Astrocyte (in vitro differentiated cells and primary cell): ENCODE results near the gene SMOC1. TPM values are rescaled to one million over a fixed set of nuclear protein-coding genes. Genes with fewer than 3 reads are reported as not detected.
A peak's percentile ranks its signal among the peaks of the same experiment; 100 is the strongest.

Experiments
- DNase-seq: peaks from one replicate; pipeline ENCODE4 v3.0.0-alpha.2; 2010; ENCODE audit warnings: low read depth
- FAIRE-seq: peaks from 2 replicates; lab custom pipeline; 2011; peaks lifted over from hg19 to GRCh38; lab: Jason Lieb, UNC
- H2AFZ ChIP-seq: 2 replicates; pipeline ENCODE4 v1.6.0; 2012; ENCODE audit warnings: low read depth, low read length, inconsistent platforms
- H3K27ac ChIP-seq: 2 replicates; pipeline ENCODE4 v1.5.1; 2011; ENCODE audit warnings: low read depth, low read length, inconsistent platforms
- H3K27me3 ChIP-seq: 2 replicates; pipeline ENCODE4 v1.6.0; 2011; ENCODE audit warnings: low read length, inconsistent platforms; ENCODE audit not compliant: insufficient read depth
- H3K36me3 ChIP-seq: 2 replicates; pipeline ENCODE4 v1.5.1; 2011; ENCODE audit warnings: low read length, inconsistent platforms; ENCODE audit not compliant: insufficient read depth
- H3K4me1 ChIP-seq: 2 replicates; pipeline ENCODE4 v1.5.1; 2011; ENCODE audit warnings: low read length, inconsistent platforms; ENCODE audit not compliant: insufficient read depth
- H3K4me2 ChIP-seq: 2 replicates; pipeline ENCODE4 v1.6.0; 2012; ENCODE audit warnings: low read length, inconsistent platforms
- H3K4me3 ChIP-seq: 2 replicates; pipeline ENCODE4 v1.5.1; 2011; ENCODE audit warnings: low read depth, mild to moderate bottlenecking, low read length, inconsistent platforms; ENCODE audit not compliant: insufficient read depth
- H3K79me2 ChIP-seq: 2 replicates; pipeline ENCODE4 v1.6.0; 2012; ENCODE audit warnings: mild to moderate bottlenecking, low read length, inconsistent platforms; ENCODE audit not compliant: insufficient read depth
- H3K9ac ChIP-seq: 2 replicates; pipeline ENCODE4 v1.6.0; 2012; ENCODE audit warnings: mild to moderate bottlenecking, low read length, inconsistent platforms
- H3K9me3 ChIP-seq: 2 replicates; pipeline ENCODE4 v1.5.1; 2012; ENCODE audit warnings: low read depth, mild to moderate bottlenecking, low read length, inconsistent platforms; ENCODE audit not compliant: insufficient read depth
- H4K20me1 ChIP-seq: 2 replicates; pipeline ENCODE4 v1.6.0; 2012; ENCODE audit warnings: low read length, inconsistent platforms; ENCODE audit not compliant: insufficient read depth
- H3K27ac Mint-ChIP-seq: one replicate; pipeline ENCODE4 v1.8.0; 2021; ENCODE audit warnings: mild to moderate bottlenecking, mixed read lengths; ENCODE audit not compliant: unreplicated experiment
- H3K27me3 Mint-ChIP-seq: one replicate; pipeline ENCODE4 v1.8.0; 2021; ENCODE audit warnings: low read depth, mixed read lengths; ENCODE audit not compliant: unreplicated experiment
- H3K36me3 Mint-ChIP-seq: one replicate; pipeline ENCODE4 v1.8.0; 2021; ENCODE audit warnings: low read depth, mixed read lengths; ENCODE audit not compliant: unreplicated experiment
- H3K4me1 Mint-ChIP-seq: one replicate; pipeline ENCODE4 v1.8.0; 2021; ENCODE audit warnings: low read depth, mixed read lengths; ENCODE audit not compliant: unreplicated experiment
- H3K4me3 Mint-ChIP-seq: one replicate; pipeline ENCODE4 v1.8.0; 2021; ENCODE audit warnings: mild to moderate bottlenecking, moderate library complexity, mixed read lengths; ENCODE audit not compliant: unreplicated experiment
- H3K9me3 Mint-ChIP-seq: one replicate; pipeline ENCODE4 v1.8.0; 2021; ENCODE audit warnings: mild to moderate bottlenecking, mixed read lengths; ENCODE audit not compliant: unreplicated experiment
- EZH2 ChIP-seq: IDR thresholded peaks from 2 replicates; pipeline ENCODE4 v1.6.1; 2012; ENCODE audit warnings: mild to moderate bottlenecking, low read length, inconsistent platforms; ENCODE audit not compliant: insufficient read depth
- total RNA-seq: library from RNA; stranded (reverse); gene quantifications from 2 replicates; pipeline ENCODE4 v1.2.1, GENCODE V29; 2021
- TF ChIP-seq, protein P1 (sequence below): IDR thresholded peaks from 2 replicates; pipeline ENCODE4 v1.5.1; 2011; ENCODE audit warnings: low read depth, mild to moderate bottlenecking, inconsistent platforms, low read length, moderate library complexity; ENCODE audit not compliant: insufficient read depth

Gene SMOC1
- total RNA-seq, 1 donor from 2014 or later: 0.16 TPM

- no peak overlapping the region for H3K27ac ChIP-seq
- Mint-ChIP-seq H3K9me3 (no peaks in the 10 kb centered on the region), H3K4me1 (peaks cover 9% of the 10 kb centered on the region), H3K4me3 (no peak overlapping the region), H3K27me3 (peaks cover 44% of the 10 kb centered on the region), H3K27ac (no peak overlapping the region), H3K36me3 (no peaks in the 10 kb centered on the region)
- no peak for FAIRE-seq
- no peak overlapping the region for H3K4me2 ChIP-seq
- no peak overlapping the region for H3K9ac ChIP-seq
- no peaks in the 10 kb centered on the region for H4K20me1 ChIP-seq
- no peaks in the 10 kb centered on the region for H3K36me3 ChIP-seq
- TF ChIP-seq, protein P1, sequence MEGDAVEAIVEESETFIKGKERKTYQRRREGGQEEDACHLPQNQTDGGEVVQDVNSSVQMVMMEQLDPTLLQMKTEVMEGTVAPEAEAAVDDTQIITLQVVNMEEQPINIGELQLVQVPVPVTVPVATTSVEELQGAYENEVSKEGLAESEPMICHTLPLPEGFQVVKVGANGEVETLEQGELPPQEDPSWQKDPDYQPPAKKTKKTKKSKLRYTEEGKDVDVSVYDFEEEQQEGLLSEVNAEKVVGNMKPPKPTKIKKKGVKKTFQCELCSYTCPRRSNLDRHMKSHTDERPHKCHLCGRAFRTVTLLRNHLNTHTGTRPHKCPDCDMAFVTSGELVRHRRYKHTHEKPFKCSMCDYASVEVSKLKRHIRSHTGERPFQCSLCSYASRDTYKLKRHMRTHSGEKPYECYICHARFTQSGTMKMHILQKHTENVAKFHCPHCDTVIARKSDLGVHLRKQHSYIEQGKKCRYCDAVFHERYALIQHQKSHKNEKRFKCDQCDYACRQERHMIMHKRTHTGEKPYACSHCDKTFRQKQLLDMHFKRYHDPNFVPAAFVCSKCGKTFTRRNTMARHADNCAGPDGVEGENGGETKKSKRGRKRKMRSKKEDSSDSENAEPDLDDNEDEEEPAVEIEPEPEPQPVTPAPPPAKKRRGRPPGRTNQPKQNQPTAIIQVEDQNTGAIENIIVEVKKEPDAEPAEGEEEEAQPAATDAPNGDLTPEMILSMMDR: no peak
- no peak for TF ChIP-seq EZH2
- H3K4me3 ChIP-seq: no peak overlapping the region
- no peak overlapping the region for H2AFZ ChIP-seq
- H3K79me2 ChIP-seq: no peaks in the 10 kb centered on the region
- peaks cover 38% of the 10 kb centered on the region for H3K27me3 ChIP-seq
- no peaks in the 10 kb centered on the region for H3K9me3 ChIP-seq
- no peak for DNase-seq
- H3K4me1 ChIP-seq: peaks cover 2% of the 10 kb centered on the region
Measured at GRCh38 chr14:69882915-69883314, 3.7 kb downstream of the SMOC1 start.

- H2AFZ ChIP-seq: no peak overlapping the region
- H3K4me1 Mint-ChIP-seq: peaks cover 11% of the 10 kb centered on the region
- no peak overlapping the region for H3K9ac ChIP-seq
Measured at GRCh38 chr14:69886453-69887242, 7.4 kb downstream of the SMOC1 start.

GRCh38 chr14:69887740-69888657 lies 8.8 kb downstream of the SMOC1 start:
- peak; percentile 16 for DNase-seq
- H3K27ac ChIP-seq: no peak overlapping the region
- Mint-ChIP-seq H3K36me3 (no peaks in the 10 kb centered on the region), H3K9me3 (no peaks in the 10 kb centered on the region), H3K4me3 (no peak overlapping the region), H3K27me3 (peaks cover 2% of the 10 kb centered on the region), H3K4me1 (peaks cover 11% of the 10 kb centered on the region), H3K27ac (peak overlapping the region; percentile 21)
- no peaks in the 10 kb centered on the region for H3K36me3 ChIP-seq
- peaks cover 6% of the 10 kb centered on the region for H3K4me1 ChIP-seq
- FAIRE-seq: no peak
- no peak overlapping the region for H3K4me3 ChIP-seq
- H3K4me2 ChIP-seq: peak overlapping the region; percentile 30
- H3K79me2 ChIP-seq: no peaks in the 10 kb centered on the region
- no peaks in the 10 kb centered on the region for H3K9me3 ChIP-seq
- peaks cover 2% of the 10 kb centered on the region for H3K27me3 ChIP-seq
- no peak overlapping the region for H2AFZ ChIP-seq
- no peak overlapping the region for H3K9ac ChIP-seq
- no peak for TF ChIP-seq EZH2
- TF ChIP-seq, protein P1: no peak
- no peaks in the 10 kb centered on the region for H4K20me1 ChIP-seq

More at GRCh38 chr14:69886453-69887242, 7.4 kb downstream of the SMOC1 start:
- Mint-ChIP-seq H3K36me3 (no peaks in the 10 kb centered on the region), H3K9me3 (no peaks in the 10 kb centered on the region), H3K27ac (no peak overlapping the region), H3K4me3 (no peak overlapping the region), H3K27me3 (peaks cover 13% of the 10 kb centered on the region)
- Histone ChIP-seq H4K20me1 (no peaks in the 10 kb centered on the region), H3K4me3 (no peak overlapping the region), H3K27me3 (peaks cover 12% of the 10 kb centered on the region), H3K79me2 (no peaks in the 10 kb centered on the region), H3K36me3 (no peaks in the 10 kb centered on the region), H3K27ac (no peak overlapping the region), H3K4me1 (peaks cover 6% of the 10 kb centered on the region), H3K4me2 (no peak overlapping the region), H3K9me3 (no peaks in the 10 kb centered on the region)
- DNase-seq (peak; percentile 22), FAIRE-seq (no peak)
- TF ChIP-seq EZH2: no peak
